ENCODE measurements around the gene HPSE2. TPM values are rescaled to one million over a fixed set of nuclear protein-coding genes. Genes with fewer than 3 reads are reported as not detected.

Gene HPSE2
- total RNA-seq, 1 donor from 2014 or later = not detected

- no peak for DNase-seq (ENCODE audit: low spot score)
- no peaks in the 10 kb centered on the region for H3K36me3 Mint-ChIP-seq (ENCODE audit: low read depth)
- H3K9me3 Mint-ChIP-seq = no peaks in the 10 kb centered on the region
- H3K27me3 Mint-ChIP-seq (ENCODE audit: insufficient read depth) = peaks cover 26% of the 10 kb centered on the region
- intact Hi-C loops (cut with micrococcal nuclease) = no loop called here
- H3K4me3 Mint-ChIP-seq = no peak overlapping the region
- peaks cover 14% of the 10 kb centered on the region for H3K4me1 Mint-ChIP-seq (ENCODE audit: low read depth)
- H3K27ac Mint-ChIP-seq = no peak overlapping the region
Measured at GRCh38 chr10:98465866-98466265, 769.8 kb downstream of the HPSE2 start.

DNA sequence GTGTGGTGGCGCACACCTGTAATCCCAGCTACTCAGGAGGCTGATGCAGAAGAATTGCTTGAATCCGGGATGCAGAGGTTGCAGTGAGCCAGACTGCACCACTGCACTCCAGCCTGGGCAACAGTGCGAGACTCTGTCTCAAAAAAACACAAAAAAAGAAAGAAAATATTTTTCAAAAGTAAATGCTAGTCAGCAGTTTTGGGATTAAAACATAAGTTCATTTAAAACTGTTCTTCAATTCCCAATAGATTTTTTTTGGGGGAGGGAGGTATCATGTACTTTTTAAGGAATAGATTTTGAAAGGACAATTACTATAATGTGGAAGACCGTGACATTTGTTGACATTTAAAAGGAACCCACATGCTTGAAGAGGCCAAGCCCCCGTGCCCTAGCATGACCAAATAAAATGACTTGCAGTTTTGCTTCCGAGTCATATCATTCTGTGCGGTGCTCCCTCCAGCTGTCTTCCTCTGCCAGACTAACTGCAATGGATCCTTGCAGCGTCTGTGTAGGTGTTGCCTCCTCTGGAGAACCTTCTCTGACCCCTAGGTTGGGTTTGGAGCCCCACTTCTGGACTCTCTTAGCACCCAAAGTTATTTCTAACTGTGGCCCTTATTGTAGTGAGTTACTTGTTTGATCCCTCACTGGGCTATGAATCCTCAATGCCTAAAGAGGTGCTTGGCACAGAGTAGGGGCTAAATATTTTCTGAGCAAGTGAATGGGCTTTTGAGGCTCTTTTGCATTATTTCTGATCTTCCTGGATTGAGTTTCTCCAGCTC lies 771.5 kb downstream of the HPSE2 start:
- DNase-seq (ENCODE audit: low spot score) = no peak
- Mint-ChIP-seq H3K4me1 (ENCODE audit: low read depth) (peaks cover 14% of the 10 kb centered on the region), H3K27me3 (ENCODE audit: insufficient read depth) (peaks cover 23% of the 10 kb centered on the region), H3K9me3 (no peaks in the 10 kb centered on the region), H3K36me3 (ENCODE audit: low read depth) (no peaks in the 10 kb centered on the region), H3K4me3 (no peak overlapping the region), H3K27ac (no peak overlapping the region)
- intact Hi-C loops (cut with micrococcal nuclease) = no loop called here

- intact Hi-C loops (cut with micrococcal nuclease) = no loop called here
- Mint-ChIP-seq H3K36me3 (ENCODE audit: low read depth) (no peaks in the 10 kb centered on the region), H3K4me1 (ENCODE audit: low read depth) (peaks cover 9% of the 10 kb centered on the region), H3K4me3 (no peak overlapping the region), H3K27me3 (ENCODE audit: insufficient read depth) (peaks cover 17% of the 10 kb centered on the region), H3K27ac (no peak overlapping the region), H3K9me3 (no peaks in the 10 kb centered on the region)
- no peak for DNase-seq (ENCODE audit: low spot score)
Measured at GRCh38 chr10:98463016-98463415, 772.6 kb downstream of the HPSE2 start.

DNA sequence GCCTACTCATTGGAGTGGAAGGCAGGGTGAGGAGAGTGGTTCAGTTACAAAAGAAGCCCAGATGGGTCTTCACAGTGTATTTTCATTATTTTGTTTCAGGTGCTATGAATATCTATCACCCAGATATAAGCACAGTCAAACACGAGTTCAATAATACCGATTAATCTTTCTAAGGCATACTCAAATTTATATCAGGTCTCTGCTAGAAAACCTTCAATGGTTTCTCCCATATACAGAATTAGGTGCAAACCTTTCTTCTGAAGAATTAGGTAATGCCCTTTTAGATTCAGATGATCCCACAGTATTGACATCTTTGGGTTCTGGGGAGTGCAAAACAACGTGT lies 774.2 kb downstream of the HPSE2 start:
- no peak for DNase-seq (ENCODE audit: low spot score)
- H3K27me3 Mint-ChIP-seq (ENCODE audit: insufficient read depth) = peaks cover 27% of the 10 kb centered on the region
- no peaks in the 10 kb centered on the region for H3K4me1 Mint-ChIP-seq (ENCODE audit: low read depth)
- intact Hi-C loops (cut with micrococcal nuclease) = no loop called here
- no peaks in the 10 kb centered on the region for H3K9me3 Mint-ChIP-seq
- no peak overlapping the region for H3K27ac Mint-ChIP-seq
- H3K4me3 Mint-ChIP-seq = no peak overlapping the region
- H3K36me3 Mint-ChIP-seq (ENCODE audit: low read depth) = no peaks in the 10 kb centered on the region

GRCh38 chr10:98460837-98461499 lies 774.7 kb downstream of the HPSE2 start:
- Mint-ChIP-seq H3K9me3 (no peaks in the 10 kb centered on the region), H3K4me1 (ENCODE audit: low read depth) (no peaks in the 10 kb centered on the region), H3K36me3 (ENCODE audit: low read depth) (no peaks in the 10 kb centered on the region), H3K27me3 (ENCODE audit: insufficient read depth) (peaks cover 27% of the 10 kb centered on the region), H3K4me3 (no peak overlapping the region), H3K27ac (no peak overlapping the region)
- DNase-seq (ENCODE audit: low spot score) = no peak
- intact Hi-C loops (cut with micrococcal nuclease) = no loop called here

- no peak overlapping the region for H3K4me3 Mint-ChIP-seq
- H3K36me3 Mint-ChIP-seq (ENCODE audit: low read depth) = no peaks in the 10 kb centered on the region
- H3K4me1 Mint-ChIP-seq (ENCODE audit: low read depth) = no peaks in the 10 kb centered on the region
- no peak overlapping the region for H3K27ac Mint-ChIP-seq
- no peak for DNase-seq (ENCODE audit: low spot score)
- H3K9me3 Mint-ChIP-seq = no peaks in the 10 kb centered on the region
- peaks cover 27% of the 10 kb centered on the region for H3K27me3 Mint-ChIP-seq (ENCODE audit: insufficient read depth)
- intact Hi-C loops (cut with micrococcal nuclease) = no loop called here
Measured at GRCh38 chr10:98458809-98459784, 776.6 kb downstream of the HPSE2 start.

- Mint-ChIP-seq H3K36me3 (ENCODE audit: low read depth) (no peaks in the 10 kb centered on the region), H3K4me3 (no peak overlapping the region), H3K27me3 (ENCODE audit: insufficient read depth) (peaks cover 32% of the 10 kb centered on the region), H3K9me3 (no peaks in the 10 kb centered on the region), H3K4me1 (ENCODE audit: low read depth) (no peaks in the 10 kb centered on the region), H3K27ac (no peak overlapping the region)
- no peak for DNase-seq (ENCODE audit: low spot score)
- intact Hi-C loops (cut with micrococcal nuclease) = no loop called here
Measured at GRCh38 chr10:98457721-98458120, 777.9 kb downstream of the HPSE2 start.

GRCh38 chr10:98456686-98457482 lies 778.8 kb downstream of the HPSE2 start:
- Mint-ChIP-seq H3K9me3 (no peaks in the 10 kb centered on the region), H3K27me3 (ENCODE audit: insufficient read depth) (peaks cover 34% of the 10 kb centered on the region), H3K36me3 (ENCODE audit: low read depth) (no peaks in the 10 kb centered on the region), H3K27ac (no peak overlapping the region), H3K4me3 (no peak overlapping the region), H3K4me1 (ENCODE audit: low read depth) (no peaks in the 10 kb centered on the region)
- intact Hi-C loops (cut with micrococcal nuclease) = no loop called here
- no peak for DNase-seq (ENCODE audit: low spot score)

DNA sequence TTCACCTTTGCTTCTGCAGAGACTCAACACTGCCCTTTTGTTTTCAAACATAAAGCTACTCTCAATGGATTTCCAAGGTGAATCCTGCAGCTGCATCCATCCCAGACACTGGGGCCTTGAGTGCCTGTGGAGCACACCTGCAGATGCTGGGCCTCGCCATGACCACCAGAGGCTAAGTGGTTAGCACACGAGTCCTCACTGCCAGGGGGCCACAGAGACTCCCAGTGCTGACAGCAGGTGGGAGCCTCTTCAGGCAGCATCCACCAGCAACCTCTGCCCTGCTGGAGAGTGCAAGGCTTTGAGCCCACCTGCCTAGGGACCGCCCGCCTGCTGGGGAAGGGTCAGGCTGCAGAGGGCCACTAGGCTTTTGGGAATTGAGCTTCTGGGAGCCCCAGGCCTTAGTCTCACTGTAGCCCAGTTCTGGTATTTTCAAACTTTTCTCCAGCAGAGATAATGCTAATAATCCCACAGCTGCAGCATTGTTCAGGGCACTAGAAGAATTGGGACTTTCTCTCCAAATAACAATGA lies 779.5 kb downstream of the HPSE2 start:
- Mint-ChIP-seq H3K9me3 (no peaks in the 10 kb centered on the region), H3K27ac (no peak overlapping the region), H3K36me3 (ENCODE audit: low read depth) (no peaks in the 10 kb centered on the region), H3K27me3 (ENCODE audit: insufficient read depth) (peaks cover 35% of the 10 kb centered on the region), H3K4me1 (ENCODE audit: low read depth) (no peaks in the 10 kb centered on the region), H3K4me3 (no peak overlapping the region)
- no peak for DNase-seq (ENCODE audit: low spot score)
- intact Hi-C loops (cut with micrococcal nuclease) = no loop called here

DNA sequence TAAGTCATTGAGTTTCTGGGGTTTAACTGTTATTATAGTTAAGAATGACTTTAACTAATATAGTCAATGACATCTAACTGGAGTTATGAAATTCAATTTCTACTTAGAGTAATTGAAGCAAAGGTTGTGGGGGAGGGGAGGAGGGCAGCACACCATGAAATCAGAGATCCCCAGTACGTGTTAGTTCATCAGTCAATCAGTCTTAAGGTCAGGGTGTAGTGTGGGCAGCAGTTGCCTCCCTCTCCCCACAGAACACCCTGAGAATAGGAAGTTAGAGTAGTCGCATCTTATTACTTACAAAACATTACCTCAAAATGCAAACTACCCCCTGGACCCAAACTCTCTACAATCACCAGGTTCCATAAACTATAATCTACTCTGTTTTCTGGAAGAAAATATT lies 781.9 kb downstream of the HPSE2 start:
- Mint-ChIP-seq H3K27ac (no peak overlapping the region), H3K27me3 (ENCODE audit: insufficient read depth) (peaks cover 46% of the 10 kb centered on the region), H3K9me3 (no peaks in the 10 kb centered on the region), H3K4me3 (no peak overlapping the region), H3K36me3 (ENCODE audit: low read depth) (no peaks in the 10 kb centered on the region), H3K4me1 (ENCODE audit: low read depth) (no peaks in the 10 kb centered on the region)
- intact Hi-C loops (cut with micrococcal nuclease) = no loop called here
- DNase-seq (ENCODE audit: low spot score) = no peak

DNA sequence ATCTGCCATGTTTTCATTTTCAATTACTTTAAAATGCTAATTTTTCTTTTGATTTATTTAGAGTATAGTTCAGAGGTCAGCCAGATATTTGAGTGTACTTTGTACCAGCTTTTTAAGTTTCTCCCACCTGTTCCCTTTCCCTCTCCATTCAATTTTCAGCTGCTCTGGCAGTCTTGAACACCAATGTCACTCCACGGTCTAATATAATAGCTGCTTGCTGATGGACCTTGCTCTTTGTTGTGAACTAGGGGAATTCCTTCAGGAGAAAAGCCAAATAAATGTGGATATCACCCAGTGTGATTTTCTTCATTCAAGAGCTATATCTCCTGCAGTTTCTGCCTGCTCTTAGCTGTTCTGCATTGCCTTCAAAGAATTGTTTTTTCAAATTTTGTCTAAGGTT lies 785.0 kb downstream of the HPSE2 start:
- H3K36me3 Mint-ChIP-seq (ENCODE audit: low read depth) = peaks cover 2% of the 10 kb centered on the region
- H3K27ac Mint-ChIP-seq = no peak overlapping the region
- no peak overlapping the region for H3K4me3 Mint-ChIP-seq
- H3K4me1 Mint-ChIP-seq (ENCODE audit: low read depth) = peaks cover 4% of the 10 kb centered on the region
- H3K9me3 Mint-ChIP-seq = no peaks in the 10 kb centered on the region
- intact Hi-C loops (cut with micrococcal nuclease) = no loop called here
- DNase-seq (ENCODE audit: low spot score) = no peak
- peaks cover 29% of the 10 kb centered on the region for H3K27me3 Mint-ChIP-seq (ENCODE audit: insufficient read depth)

- no peak for DNase-seq (ENCODE audit: low spot score)
- Mint-ChIP-seq H3K4me1 (ENCODE audit: low read depth) (peaks cover 13% of the 10 kb centered on the region), H3K4me3 (no peak overlapping the region), H3K36me3 (ENCODE audit: low read depth) (peaks cover 9% of the 10 kb centered on the region), H3K27ac (no peak overlapping the region), H3K27me3 (ENCODE audit: insufficient read depth) (peaks cover 29% of the 10 kb centered on the region), H3K9me3 (no peaks in the 10 kb centered on the region)
- intact Hi-C loops (cut with micrococcal nuclease) = loop anchor here (5.0 kb wide), 2 partner anchors 983 to 1168 kb away; partner anchors contain the start of gene GOT1
Measured at GRCh38 chr10:98449287-98449686, 786.4 kb downstream of the HPSE2 start.

Measured in activated T-helper 1 cell treated with anti-CD3 and anti-CD28 coated beads, Interleukin-12 subunit alpha, Interleukin-12 subunit beta, Interleukin-2, Interleukin-4 antibody, amounts not matched to agents 30 ng/mL and 10 ng/mL and 1 ng/mL, durations not matched to agents 14 hours and 24 hours and 36 hours (primary cell).